GM21526 (cell line): ENCODE data around the gene OR4F3.
"Not testable (repeated sequence)": the region's sequence is repeated elsewhere in the genome, so short reads cannot be mapped to it uniquely, and the experiment has no call there.

ENCODE experiments used
- ATAC-seq: cut with Tn5 transposase; IDR thresholded peaks from one replicate; pipeline ENCODE4 v1.9.1; 2021; ENCODE audit warnings: moderate library complexity; ENCODE audit not compliant: unreplicated experiment, low FRiP score

OR4F3 gene

GRCh38 chr5:181366968-181367367 is at the start of gene OR4F3:
Gene OR4F3, plus strand, starts transcription at chr5:181367268.
- ATAC-seq, result not testable (repeated sequence)
